DND-41 (cell line): ENCODE data around the gene EDA.

Experiments used
- CTCF ChIP-seq: IDR thresholded peaks from 2 replicates; pipeline ENCODE4 v1.5.1; 2012; ENCODE audit warnings: borderline replicate concordance, low read length, moderate library complexity, mild to moderate bottlenecking; ENCODE audit not compliant: poor library complexity, severe bottlenecking; ENCODE audit errors: extremely low read depth
- EZH2 ChIP-seq: IDR thresholded peaks from 3 replicates; pipeline ENCODE4 v1.6.1; 2012; ENCODE audit warnings: borderline replicate concordance, low read depth, mild to moderate bottlenecking, moderate library complexity, low read length, inconsistent platforms; ENCODE audit not compliant: severe bottlenecking

- TF ChIP-seq CTCF = no peak
- TF ChIP-seq EZH2 = no peak
Measured at GRCh38 chrX:69615342-69615741, 571 bp upstream of the EDA start.
